ENCODE data around the gene SARS2. TPM values are rescaled to one million over a fixed set of nuclear protein-coding genes. Genes with fewer than 3 reads are reported as not detected.
"Not testable (repeated sequence)": the region's sequence is repeated elsewhere in the genome, so short reads cannot be mapped to it uniquely, and the experiment has no call there.

Gene SARS2
- total RNA-seq, 2 donors from 2014 or later = 23.3 to 57.5 TPM

DNA sequence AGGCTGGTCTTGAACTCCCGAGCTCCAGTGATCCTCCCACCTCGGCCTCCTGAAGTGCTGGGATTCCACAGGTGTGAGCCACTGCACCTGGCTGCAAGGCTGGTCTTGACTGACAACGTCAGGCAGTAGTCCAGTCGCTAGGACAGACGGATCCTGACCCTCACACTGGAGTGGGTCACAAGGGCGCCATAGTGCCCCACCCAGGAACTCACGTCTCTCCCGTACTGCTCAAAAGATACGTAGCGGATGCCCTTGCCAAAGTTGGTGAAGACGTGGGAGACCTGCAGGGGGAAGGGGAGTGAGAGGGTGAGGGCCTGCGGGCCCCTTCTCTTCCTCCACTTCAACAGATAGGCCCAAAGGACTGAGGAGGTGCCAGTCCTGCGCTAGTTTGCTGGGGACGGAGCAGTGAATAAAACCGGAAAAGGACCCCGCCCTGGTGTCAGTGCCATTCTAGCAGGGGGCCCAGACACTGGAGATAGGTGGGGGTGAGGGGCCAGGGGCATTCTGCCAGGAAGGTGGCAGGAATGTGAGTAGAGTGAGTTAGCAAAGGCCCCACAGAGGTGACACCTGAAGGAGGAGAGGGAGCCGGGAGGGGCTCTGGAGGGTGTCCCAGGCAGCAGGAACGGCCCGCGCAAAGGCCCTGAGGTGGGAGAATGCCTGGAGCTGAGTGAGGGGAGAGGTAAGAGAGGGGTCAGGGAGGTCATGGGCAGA is 12.1 kb upstream of the SARS2 start:
- H3K4me3 ChIP-seq = no peak overlapping the region
- no peaks in the 10 kb centered on the region for H3K36me3 ChIP-seq
- H3K27ac ChIP-seq = no peak overlapping the region
- TF ChIP-seq POLR2A (IDR thresholded peaks at IDR 0.05) = no peak
- no peak for TF ChIP-seq CTCF (IDR thresholded peaks at IDR 0.05)
- no peak for TF ChIP-seq POLR2AphosphoS5 (IDR thresholded peaks at IDR 0.05)
- no peaks in the 10 kb centered on the region for H3K4me1 ChIP-seq (replicated peaks)
- intact Hi-C loops (cut with DNase I) = no loop called here
- no peak for DNase-seq (ENCODE audit: low spot score)
- H3K9me3 ChIP-seq = no peaks in the 10 kb centered on the region
- 85% methylated on average over 20 of the region's 20 CpGs for WGBS
- H3K27me3 ChIP-seq (replicated peaks; ENCODE audit: insufficient read depth) = no peaks in the 10 kb centered on the region

DNA sequence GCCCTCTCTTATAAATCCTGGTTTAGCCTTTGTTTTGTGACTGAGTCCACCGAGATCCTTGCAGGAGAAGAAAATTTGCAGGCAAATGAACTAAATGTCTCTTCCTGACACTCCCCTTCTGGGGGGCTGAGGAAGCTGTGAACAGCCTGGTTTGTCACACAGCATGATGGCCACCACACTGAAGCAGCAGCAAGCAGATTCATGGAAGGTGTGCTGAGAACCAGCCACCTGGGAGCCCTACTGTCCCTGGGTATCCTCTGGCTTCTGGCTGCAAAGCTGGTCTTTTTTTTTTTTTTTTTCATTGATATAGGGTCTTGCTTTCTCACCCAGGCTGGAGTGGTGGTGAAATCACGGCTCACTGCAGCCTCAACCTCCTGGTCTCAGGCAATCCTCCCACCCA is 11.4 kb upstream of the SARS2 start:
- no peak overlapping the region for H3K4me3 ChIP-seq
- TF ChIP-seq CTCF (IDR thresholded peaks at IDR 0.05) (no peak), POLR2A (IDR thresholded peaks at IDR 0.05) (no peak), POLR2AphosphoS5 (IDR thresholded peaks at IDR 0.05) (no peak)
- 82% methylated on average over 2 of the region's 2 CpGs for WGBS

DNA sequence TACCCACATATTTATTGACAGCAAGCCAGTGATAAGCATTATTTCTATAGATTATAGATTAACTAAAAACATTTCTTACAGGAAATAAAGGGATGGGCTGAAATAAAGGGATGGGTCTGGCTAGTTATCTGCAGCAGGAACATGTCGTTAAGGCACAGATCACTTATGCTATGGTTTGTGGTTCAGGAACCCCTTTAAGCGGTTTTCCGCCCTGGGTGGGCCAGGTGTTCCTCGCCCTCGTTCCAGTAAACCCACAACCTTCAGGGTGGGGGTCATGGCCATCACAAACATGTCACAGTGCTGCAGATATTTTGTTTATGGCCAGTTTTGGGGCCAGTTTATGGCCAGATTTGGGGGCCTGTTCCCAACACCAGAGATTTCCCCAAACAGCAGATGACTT is 10.9 kb upstream of the SARS2 start:
- 81% methylated on average over 5 of the region's 5 CpGs for WGBS
- H3K4me3 ChIP-seq; H3K36me3 ChIP-seq; H3K4me1 ChIP-seq (replicated peaks); H3K9me3 ChIP-seq; H3K27ac ChIP-seq; H3K27me3 ChIP-seq (replicated peaks; ENCODE audit: insufficient read depth); intact Hi-C loops (cut with DNase I); DNase-seq (ENCODE audit: low spot score): not testable (repeated sequence)

More for the DNA sequence above, 11.4 kb upstream of the SARS2 start:
- Histone ChIP-seq H3K27me3 (replicated peaks; ENCODE audit: insufficient read depth) (no peaks in the 10 kb centered on the region), H3K36me3 (no peaks in the 10 kb centered on the region), H3K9me3 (no peaks in the 10 kb centered on the region), H3K4me1 (replicated peaks) (no peaks in the 10 kb centered on the region), H3K27ac (no peak overlapping the region)
- intact Hi-C loops (cut with DNase I) = no loop called here
- DNase-seq (ENCODE audit: low spot score) = no peak

GRCh38 chr19:38939957-38940356 is 9.4 kb upstream of the SARS2 start:
- intact Hi-C loops (cut with DNase I) = loop anchor here (10.0 kb wide), 2 partner anchors 205 to 535 kb away; partner anchors contain the start of gene FAM98C
- 26% methylated on average over 5 of the region's 5 CpGs for WGBS
- no peak overlapping the region for H3K27ac ChIP-seq
- no peaks in the 10 kb centered on the region for H3K4me1 ChIP-seq (replicated peaks)
- no peak overlapping the region for H3K4me3 ChIP-seq
- H3K36me3 ChIP-seq = no peaks in the 10 kb centered on the region
- TF ChIP-seq POLR2AphosphoS5 (IDR thresholded peaks at IDR 0.05) = no peak
- TF ChIP-seq CTCF (IDR thresholded peaks at IDR 0.05) = no peak
- no peaks in the 10 kb centered on the region for H3K27me3 ChIP-seq (replicated peaks; ENCODE audit: insufficient read depth)
- H3K9me3 ChIP-seq = no peaks in the 10 kb centered on the region
- DNase-seq (ENCODE audit: low spot score) = no peak

GRCh38 chr19:38933544-38933943 is 3.0 kb upstream of the SARS2 start:
- intact Hi-C loops (cut with DNase I) = loop anchor here (5.0 to 10.0 kb wide), 3 partner anchors 199 to 529 kb away; partner anchors contain the start of genes ACTN4 and FAM98C
- Histone ChIP-seq H3K4me1 (replicated peaks) (peaks cover 5% of the 10 kb centered on the region), H3K27ac (no peak overlapping the region), H3K4me3 (no peak overlapping the region), H3K36me3 (no peaks in the 10 kb centered on the region), H3K9me3 (no peaks in the 10 kb centered on the region), H3K27me3 (replicated peaks; ENCODE audit: insufficient read depth) (no peaks in the 10 kb centered on the region)
- 86% methylated on average over 4 of the region's 4 CpGs for WGBS
- DNase-seq (ENCODE audit: low spot score) = no peak
- TF ChIP-seq CTCF (IDR thresholded peaks at IDR 0.05) (no peak), POLR2AphosphoS5 (IDR thresholded peaks at IDR 0.05) (no peak), POLR2A (IDR thresholded peaks at IDR 0.05) (no peak)

Data from prostate gland (tissue), 2 donors.